Mesodermal cell (in vitro differentiated cells): Measurements from ENCODE around the gene EEF1A2.

Experiments used
- H3K27ac ChIP-seq: 2 replicates; pipeline ENCODE4 v1.7.0; 2013; ENCODE audit warnings: mild to moderate bottlenecking, low read depth, low read length, moderate library complexity; ENCODE audit not compliant: severe bottlenecking
- H3K36me3 ChIP-seq: 2 replicates; pipeline ENCODE4 v1.7.1; 2013; ENCODE audit warnings: mild to moderate bottlenecking, low read length, moderate library complexity; ENCODE audit not compliant: control insufficient read depth, insufficient read depth
- H3K4me1 ChIP-seq: one replicate; pipeline ENCODE4 v1.7.1; 2013; ENCODE audit warnings: mild to moderate bottlenecking, low read length; ENCODE audit not compliant: insufficient read depth, control insufficient read depth, poor library complexity, severe bottlenecking
- H3K4me3 ChIP-seq: 2 replicates; pipeline ENCODE4 v1.7.0; 2013; ENCODE audit warnings: low read length, control low read depth, mild to moderate bottlenecking; ENCODE audit not compliant: insufficient read depth, poor library complexity, severe bottlenecking; ENCODE audit errors: extremely low read depth
- H3K9me3 ChIP-seq: 2 replicates; pipeline ENCODE4 v1.7.1; 2013; ENCODE audit warnings: mild to moderate bottlenecking, low read length, moderate library complexity; ENCODE audit not compliant: control insufficient read depth
- WGBS, 2 experiments: methylation state at CpG; one replicate each; pipeline ENCODE4 v1.1.5; 2013; ENCODE audit warnings: missing lambda C conversion rate in 2 of 2; ENCODE audit not compliant: insufficient coverage in 2 of 2; 5-methylcytosine and 5-hydroxymethylcytosine counted together

EEF1A2 gene

GRCh38 chr20:63472862-63473390 lies 26.0 kb downstream of the EEF1A2 start:
- Histone ChIP-seq H3K9me3 (no peaks in the 10 kb centered on the region), H3K4me3 (no peak overlapping the region), H3K27ac (no peak overlapping the region), H3K4me1 (peaks cover 3% of the 10 kb centered on the region), H3K36me3 (no peaks in the 10 kb centered on the region)
- WGBS, 2 experiments = 60 to 61% methylated on average over 6 to 10 of the region's 13 CpGs

DNA sequence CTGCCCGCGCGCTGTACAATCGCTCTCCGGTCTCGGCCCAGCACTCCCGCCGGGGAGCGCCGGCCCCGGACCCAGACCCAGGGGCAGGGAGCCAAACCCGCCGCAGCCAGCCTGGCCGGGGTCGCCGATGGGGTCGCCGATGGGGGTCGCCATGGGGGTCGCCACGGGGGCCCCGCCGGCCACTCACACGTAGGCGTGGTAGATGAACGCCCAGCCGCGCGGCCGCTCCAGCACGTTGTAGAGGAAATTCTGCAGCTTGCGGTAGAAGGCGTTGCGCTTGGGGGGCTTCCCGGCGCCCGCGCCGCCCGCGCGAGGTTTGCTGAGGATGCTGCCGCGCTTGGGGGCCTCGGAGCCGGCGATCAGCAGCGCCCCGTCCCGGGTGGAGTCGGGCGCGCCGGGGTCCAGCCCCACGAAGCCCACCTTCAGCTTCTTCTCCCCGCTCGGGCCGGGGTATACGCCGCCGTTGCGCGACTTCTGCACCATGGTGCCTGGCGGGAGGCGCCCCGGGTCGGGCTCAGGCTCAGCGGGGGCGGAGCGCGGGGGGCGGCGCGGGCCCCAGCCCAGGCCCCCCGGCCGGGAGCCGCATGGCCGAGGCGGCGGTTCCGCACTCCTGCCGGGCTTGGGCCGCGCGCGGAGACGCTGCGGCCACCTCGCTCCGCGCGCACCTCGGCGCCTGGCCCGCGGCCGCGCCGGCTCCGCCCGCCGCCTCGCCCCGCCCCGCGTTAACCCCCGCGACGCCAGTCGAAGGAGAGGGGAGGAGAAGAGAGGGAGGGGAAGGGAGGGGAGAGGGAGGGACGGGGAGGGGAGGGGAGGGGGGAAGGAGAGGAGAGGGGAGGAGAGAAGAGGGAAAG lies 26.7 kb downstream of the EEF1A2 start, which contains the start of gene KCNQ2:
Gene KCNQ2, minus strand, starts transcription at position 675 of the 851 bp plus-strand sequence. Its CDS starts 192 bp downstream, at position 483.
- Histone ChIP-seq H3K4me3 (peak within 1 kb of the TSS; percentile 49), H3K36me3 (no peaks in the 10 kb centered on the region), H3K4me1 (peaks cover 3% of the 10 kb centered on the region), H3K27ac (no peak within 1 kb of the TSS), H3K9me3 (no peaks in the 10 kb centered on the region)
- 0% methylated on average over 46 to 79 of the region's 111 CpGs for WGBS, 2 experiments

- peaks cover 3% of the 10 kb centered on the region for H3K4me1 ChIP-seq
- 0% methylated on average over 9 to 12 of the region's 27 CpGs for WGBS, 2 experiments
- H3K4me3 ChIP-seq = peak overlapping the region; percentile 49
- H3K27ac ChIP-seq = no peak overlapping the region
- no peaks in the 10 kb centered on the region for H3K36me3 ChIP-seq
- no peaks in the 10 kb centered on the region for H3K9me3 ChIP-seq
These were observed 27.2 kb downstream of the EEF1A2 start for GRCh38 chr20:63471717-63471980.

DNA sequence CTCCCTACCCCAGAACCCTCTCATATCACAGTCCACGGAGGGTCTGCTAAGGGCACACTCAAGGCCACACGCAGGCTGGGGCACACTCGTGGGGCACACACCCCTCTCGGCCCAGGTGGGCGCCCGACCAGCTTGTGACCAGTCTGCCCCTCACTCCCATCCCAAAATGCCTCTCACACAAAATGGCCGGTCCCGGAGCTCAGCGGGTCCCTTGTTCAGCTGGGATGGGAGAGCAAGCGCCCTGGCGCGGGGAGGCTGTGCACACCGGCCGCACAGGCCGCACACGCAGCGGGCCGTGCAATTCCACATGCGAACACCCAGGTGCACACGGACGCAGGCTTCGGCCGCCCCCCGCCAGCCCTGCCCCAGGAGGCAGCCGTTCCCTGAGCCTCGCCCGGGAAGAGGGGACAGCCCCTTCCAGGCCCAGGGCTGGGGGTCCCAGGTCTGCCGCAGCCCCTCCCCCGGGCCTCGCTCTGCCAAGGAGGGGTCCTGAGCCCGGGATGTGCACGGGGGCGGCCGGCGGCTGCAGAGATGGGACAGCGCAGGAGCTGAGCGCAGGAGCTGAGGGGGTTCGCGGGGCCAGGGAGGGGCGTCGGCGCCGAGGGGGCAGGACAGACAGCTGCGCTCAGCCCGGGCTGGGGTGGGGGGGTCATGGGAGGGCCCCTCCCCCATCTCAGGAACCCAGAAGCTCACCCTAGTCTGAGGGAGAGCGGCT lies 27.7 kb downstream of the EEF1A2 start:
- H3K27ac ChIP-seq = no peak overlapping the region
- WGBS, 2 experiments = 13 to 15% methylated on average over 27 to 34 of the region's 46 CpGs

GRCh38 chr20:63470410-63470809 lies 28.5 kb downstream of the EEF1A2 start:
- Histone ChIP-seq H3K27ac (no peak overlapping the region), H3K36me3 (no peaks in the 10 kb centered on the region), H3K9me3 (no peaks in the 10 kb centered on the region), H3K4me1 (peaks cover 3% of the 10 kb centered on the region), H3K4me3 (no peak overlapping the region)
- WGBS, 2 experiments = 78 to 85% methylated on average over 10 of the region's 10 CpGs

More for the DNA sequence above, 27.7 kb downstream of the EEF1A2 start:
- no peaks in the 10 kb centered on the region for H3K9me3 ChIP-seq
- peak overlapping the region; percentile 49 for H3K4me3 ChIP-seq
- H3K36me3 ChIP-seq = no peaks in the 10 kb centered on the region
- H3K4me1 ChIP-seq = peaks cover 3% of the 10 kb centered on the region

- 89 to 90% methylated on average over 11 to 13 of the region's 13 CpGs for WGBS, 2 experiments
- Histone ChIP-seq H3K4me1 (peaks cover 3% of the 10 kb centered on the region), H3K36me3 (no peaks in the 10 kb centered on the region), H3K4me3 (no peak overlapping the region), H3K9me3 (no peaks in the 10 kb centered on the region), H3K27ac (no peak overlapping the region)
These were observed 29.2 kb downstream of the EEF1A2 start for GRCh38 chr20:63469713-63470101.

DNA sequence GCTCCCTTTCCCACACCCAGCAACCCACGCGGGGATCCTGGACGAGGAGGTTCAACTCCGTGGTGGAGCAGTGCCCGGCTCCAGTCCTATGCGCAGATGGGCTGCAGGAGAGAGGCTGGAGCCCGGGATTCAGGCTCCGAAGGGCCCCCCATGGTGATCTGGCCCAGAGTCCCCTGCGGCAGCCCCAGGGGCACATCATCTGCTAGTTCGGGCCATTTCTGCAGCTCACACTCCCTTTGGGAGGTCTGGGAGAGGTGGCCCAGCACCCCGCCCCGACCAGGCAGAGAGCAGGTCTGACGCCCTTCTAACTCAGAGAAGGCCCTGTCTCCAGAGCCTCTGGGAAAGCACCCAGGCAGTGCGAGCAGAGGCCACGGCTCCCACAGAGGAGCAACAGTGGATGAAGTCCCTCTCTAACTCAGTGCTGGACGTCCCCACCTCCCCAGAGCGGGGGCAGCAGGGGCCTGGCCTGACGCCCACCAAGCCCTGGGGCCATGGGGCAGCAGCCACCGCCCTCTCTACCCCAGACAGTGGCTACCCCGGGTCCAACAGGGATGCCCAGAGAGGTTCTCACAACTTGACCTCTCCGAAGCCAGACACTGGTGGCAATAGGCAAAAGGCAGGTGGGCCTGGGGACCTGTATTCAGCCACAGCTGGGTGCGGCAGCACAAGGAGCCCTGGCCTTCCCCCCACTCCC lies 29.7 kb downstream of the EEF1A2 start:
- Histone ChIP-seq H3K36me3 (no peaks in the 10 kb centered on the region), H3K27ac (no peak overlapping the region), H3K4me1 (peaks cover 3% of the 10 kb centered on the region), H3K4me3 (no peak overlapping the region), H3K9me3 (no peaks in the 10 kb centered on the region)
- WGBS, 2 experiments = 88 to 89% methylated on average over 21 to 22 of the region's 22 CpGs

DNA sequence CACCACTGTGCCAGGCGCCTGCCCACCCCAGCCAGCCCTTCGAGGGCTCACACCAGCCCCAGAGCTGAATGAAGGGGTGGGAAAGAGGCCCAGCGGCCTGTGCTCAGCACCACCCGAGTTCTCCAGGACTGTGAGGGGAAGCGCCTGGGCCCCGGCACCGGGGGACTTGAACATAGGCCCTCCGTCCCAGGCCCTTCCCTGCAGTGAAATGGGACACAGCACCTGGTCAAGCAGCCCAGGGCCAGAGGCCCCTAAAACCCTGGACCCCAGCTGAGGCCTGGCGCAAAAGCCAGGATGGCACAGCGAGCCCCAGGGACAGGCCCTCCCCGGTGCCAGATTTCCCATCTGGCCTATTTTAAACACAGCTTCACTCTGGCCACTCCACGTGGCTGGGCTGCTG lies 30.5 kb downstream of the EEF1A2 start:
- no peak overlapping the region for H3K4me3 ChIP-seq
- H3K36me3 ChIP-seq = no peaks in the 10 kb centered on the region
- WGBS, 2 experiments = 92 to 93% methylated on average over 11 to 12 of the region's 12 CpGs
- no peak overlapping the region for H3K27ac ChIP-seq
- no peaks in the 10 kb centered on the region for H3K9me3 ChIP-seq
- peaks cover 9% of the 10 kb centered on the region for H3K4me1 ChIP-seq

- Histone ChIP-seq H3K9me3 (no peaks in the 10 kb centered on the region), H3K4me1 (peaks cover 12% of the 10 kb centered on the region), H3K36me3 (no peaks in the 10 kb centered on the region), H3K4me3 (no peak overlapping the region), H3K27ac (no peak overlapping the region)
- 85 to 86% methylated on average over 17 to 19 of the region's 19 CpGs for WGBS, 2 experiments
These were observed 31.4 kb downstream of the EEF1A2 start for GRCh38 chr20:63467294-63468083.

DNA sequence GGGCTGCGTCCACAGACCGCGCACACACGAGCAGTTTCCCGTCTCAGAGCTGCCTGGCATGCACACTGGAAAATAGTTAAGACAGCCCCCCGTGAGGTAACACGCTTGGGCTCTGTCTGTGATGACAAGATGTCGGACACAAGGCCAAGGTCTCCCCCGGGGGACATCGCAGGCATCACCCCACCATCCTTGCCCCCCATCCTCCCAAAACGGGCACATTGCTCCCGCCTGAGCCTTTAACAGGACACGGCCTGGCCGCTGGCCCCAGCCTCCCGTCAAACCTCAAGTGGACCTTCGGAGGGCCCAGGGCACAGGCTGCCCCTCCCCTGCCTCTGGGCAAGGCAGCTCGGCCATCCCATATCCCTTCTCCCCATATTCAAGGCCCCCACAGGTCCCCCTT lies 32.0 kb downstream of the EEF1A2 start:
- Histone ChIP-seq H3K27ac (no peak overlapping the region), H3K4me1 (peaks cover 12% of the 10 kb centered on the region), H3K36me3 (no peaks in the 10 kb centered on the region), H3K4me3 (no peak overlapping the region), H3K9me3 (no peaks in the 10 kb centered on the region)
- 94 to 97% methylated on average over 16 to 17 of the region's 17 CpGs for WGBS, 2 experiments
